Stimulated activated CD8-positive, alpha-beta memory T cell treated with anti-CD3 and anti-CD28 coated beads, Interleukin-2, amount 100 ng/mL, for 1 hour (primary cell): ENCODE data around the gene UNC93B1.
"Not testable (repeated sequence)": the region's sequence is repeated elsewhere in the genome, so short reads cannot be mapped to it uniquely, and the experiment has no call there.

Experiments used
- DNase-seq, 2 donors: peaks; one replicate each; pipeline ENCODE4 v3.0.0-alpha.2; 2020; ENCODE audit warnings: low read depth in 2 of 2

UNC93B1 gene

GRCh38 chr11:68009391-68010089 lies 5.6 kb upstream of the UNC93B1 start:
- DNase-seq, result no peak

- no peak for DNase-seq
These were observed 4.8 kb upstream of the UNC93B1 start for GRCh38 chr11:68008381-68009337.

GRCh38 chr11:68007498-68008380 lies 3.8 kb upstream of the UNC93B1 start:
- no peak for DNase-seq

GRCh38 chr11:68006606-68007166 lies 2.8 kb upstream of the UNC93B1 start:
- no peak for DNase-seq

- no peak for DNase-seq
These were observed 846 bp upstream of the UNC93B1 start for GRCh38 chr11:68004551-68005335.

GRCh38 chr11:68002938-68003845 lies 705 bp downstream of the UNC93B1 start:
- peak in 1 of 2 donors; percentile 35 for DNase-seq

- DNase-seq, result no peak
These were observed 1.3 kb downstream of the UNC93B1 start for GRCh38 chr11:68002575-68002937.

GRCh38 chr11:67999704-68000103 lies 4.2 kb downstream of the UNC93B1 start:
- DNase-seq, result no peak

- no peak for DNase-seq
These were observed 4.7 kb downstream of the UNC93B1 start for GRCh38 chr11:67999201-67999629.

GRCh38 chr11:67998150-67999045 lies 5.5 kb downstream of the UNC93B1 start:
- DNase-seq, result no peak

- DNase-seq, result no peak
These were observed 6.4 kb downstream of the UNC93B1 start for GRCh38 chr11:67997475-67997921.

- DNase-seq, result no peak
These were observed 7.0 kb downstream of the UNC93B1 start for GRCh38 chr11:67996622-67997474.

GRCh38 chr11:67996051-67996450 lies 7.8 kb downstream of the UNC93B1 start:
- no peak for DNase-seq

- not testable (repeated sequence) for DNase-seq
These were observed 8.3 kb downstream of the UNC93B1 start for GRCh38 chr11:67995579-67995978.

- not testable (repeated sequence) for DNase-seq
These were observed 8.8 kb downstream of the UNC93B1 start for GRCh38 chr11:67995129-67995528.

GRCh38 chr11:67994387-67994786 lies 9.5 kb downstream of the UNC93B1 start:
- DNase-seq, result not testable (repeated sequence)

- not testable (repeated sequence) for DNase-seq
These were observed 10.1 kb downstream of the UNC93B1 start for GRCh38 chr11:67993821-67994220.
